ENCODE data around the gene NMRAL1. TPM values are rescaled to one million over a fixed set of nuclear protein-coding genes. Genes with fewer than 3 reads are reported as not detected.

NMRAL1 gene
- total RNA-seq, 5 donors from 2014 or later (not counting 1 experiment from before 2014, with no cell fraction given): 50.1 to 79.1 (median 62.1) TPM

DNA sequence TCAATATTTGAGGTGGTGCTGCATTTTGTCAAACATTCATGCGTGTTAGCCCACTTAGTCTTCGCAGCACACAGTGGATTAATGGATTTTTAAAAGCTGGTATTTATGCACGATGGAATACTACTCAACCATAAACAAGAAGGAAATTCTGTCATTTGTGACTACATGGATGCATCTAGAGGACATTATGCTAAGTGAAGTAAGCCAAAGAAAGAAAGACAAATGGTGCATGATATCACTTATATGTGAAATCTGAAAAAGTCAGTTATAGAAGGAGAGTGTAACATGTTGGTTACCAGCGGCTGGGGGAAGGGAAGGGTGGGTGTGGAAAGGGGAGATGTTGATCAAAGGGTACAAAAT, 24.8 kb upstream of the NMRAL1 start:
- peaks cover 2 to 17% of the 10 kb centered on the region in 2 donors for H3K36me3 ChIP-seq (ENCODE audit: control insufficient read depth in 2 of 2, extremely low read depth in 1 of 2, insufficient read depth in 1 of 2, low read length in 1 of 2)
- Mint-ChIP-seq H3K36me3 (peaks cover 14% of the 10 kb centered on the region), H3K27me3 (no peaks in the 10 kb centered on the region), H3K4me3 (peak overlapping the region in 1 of 3 donors; percentile 26), H3K27ac (peak overlapping the region; percentile 53 to 75), H3K4me1 (peaks cover 89 to 97% (median 92%) of the 10 kb centered on the region in 3 donors), H3K9me3 (no peaks in the 10 kb centered on the region)
- 100% methylated on average over 1 of the region's 4 CpGs for WGBS (ENCODE audit: insufficient coverage)
- H3K4me3 ChIP-seq (ENCODE audit: control insufficient read depth in 1 of 2, extremely low read depth in 1 of 2, low read length in 1 of 2): no peak overlapping the region
- ChIA-PET CTCF (no interaction called here), POLR2A (interaction anchor here (0.6 to 1.0 kb wide), 2 partner anchors 9 to 31 kb away, joined by 3 to 5 read pairs; no protein-coding TSS in a partner anchor)
- DNase-seq (no peak), ATAC-seq (replicated peaks in 1 of 4) (no peak)
- H3K27me3 ChIP-seq (replicated peaks in 1 of 2; ENCODE audit: control insufficient read depth in 2 of 2, extremely low read depth in 1 of 2, insufficient read depth in 2 of 2, low read length in 1 of 2): no peaks in the 10 kb centered on the region
- H3K4me1 ChIP-seq (ENCODE audit: control insufficient read depth in 1 of 2, extremely low read depth in 1 of 2, insufficient read depth in 2 of 2, low read length in 2 of 2): peaks cover 57 to 67% of the 10 kb centered on the region in 2 experiments
- H3K9me3 ChIP-seq: no peaks in the 10 kb centered on the region
- no peak overlapping the region for H3K27ac ChIP-seq (ENCODE audit: low read length)

DNA sequence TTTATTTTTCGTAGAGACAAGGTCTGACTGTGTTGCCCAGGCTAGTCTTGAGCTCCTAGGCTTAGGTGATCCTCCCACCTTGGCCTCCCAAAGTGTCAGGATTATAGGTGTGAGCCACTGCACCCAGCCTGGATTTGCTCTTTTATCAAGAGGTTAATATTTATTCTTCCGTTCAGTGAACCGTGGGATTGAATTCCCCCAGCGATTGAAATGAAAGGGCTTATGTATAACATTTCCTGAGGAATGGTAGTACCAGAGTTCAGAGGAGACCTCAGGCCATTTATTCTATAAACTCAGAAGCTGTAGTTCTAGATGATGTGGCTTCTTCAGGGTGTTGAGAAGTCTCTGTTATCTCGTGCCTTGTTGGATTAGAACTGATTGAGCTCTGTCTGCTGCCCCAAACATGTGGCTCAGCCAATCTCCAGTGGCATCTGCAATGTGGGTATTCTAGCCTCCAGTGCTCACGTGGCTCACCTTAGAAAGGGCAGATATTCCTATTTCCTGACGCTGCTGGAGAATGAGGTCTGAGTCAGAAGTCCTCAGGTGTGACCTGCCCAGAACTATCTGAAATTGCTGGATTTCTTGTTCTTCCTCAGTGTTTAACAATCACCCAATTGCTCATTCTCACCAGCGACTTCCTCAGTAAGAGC, 24.2 kb upstream of the NMRAL1 start:
- peaks cover 14% of the 10 kb centered on the region for H3K36me3 Mint-ChIP-seq
- DNase-seq: no peak
- 87% methylated on average over 4 of the region's 8 CpGs for WGBS (ENCODE audit: insufficient coverage)
- ChIA-PET POLR2A (interaction anchor here in 1 of 2 donors (1.0 kb wide), 1 partner anchor 9 kb away, joined by 5 read pairs; no protein-coding TSS in a partner anchor), CTCF (no interaction called here)
- H3K4me3 Mint-ChIP-seq: peak overlapping the region in 2 of 3 donors; percentile 9 to 26
- H3K27ac Mint-ChIP-seq: peak overlapping the region; percentile 53 to 75
- Histone ChIP-seq H3K36me3 (ENCODE audit: control insufficient read depth in 2 of 2, extremely low read depth in 1 of 2, insufficient read depth in 1 of 2, low read length in 1 of 2) (peaks cover 2 to 20% of the 10 kb centered on the region in 2 donors), H3K27ac (ENCODE audit: low read length) (no peak overlapping the region), H3K4me1 (ENCODE audit: control insufficient read depth in 1 of 2, extremely low read depth in 1 of 2, insufficient read depth in 2 of 2, low read length in 2 of 2) (peaks cover 52 to 66% of the 10 kb centered on the region in 2 experiments), H3K4me3 (ENCODE audit: control insufficient read depth in 1 of 2, extremely low read depth in 1 of 2, low read length in 1 of 2) (no peak overlapping the region), H3K9me3 (no peaks in the 10 kb centered on the region), H3K27me3 (replicated peaks in 1 of 2; ENCODE audit: control insufficient read depth in 2 of 2, extremely low read depth in 1 of 2, insufficient read depth in 2 of 2, low read length in 1 of 2) (no peaks in the 10 kb centered on the region)
- no peaks in the 10 kb centered on the region for H3K9me3 Mint-ChIP-seq
- H3K27me3 Mint-ChIP-seq: no peaks in the 10 kb centered on the region
- H3K4me1 Mint-ChIP-seq: peaks cover 89 to 97% (median 92%) of the 10 kb centered on the region in 3 donors
- ATAC-seq (replicated peaks in 1 of 4): no peak

DNA sequence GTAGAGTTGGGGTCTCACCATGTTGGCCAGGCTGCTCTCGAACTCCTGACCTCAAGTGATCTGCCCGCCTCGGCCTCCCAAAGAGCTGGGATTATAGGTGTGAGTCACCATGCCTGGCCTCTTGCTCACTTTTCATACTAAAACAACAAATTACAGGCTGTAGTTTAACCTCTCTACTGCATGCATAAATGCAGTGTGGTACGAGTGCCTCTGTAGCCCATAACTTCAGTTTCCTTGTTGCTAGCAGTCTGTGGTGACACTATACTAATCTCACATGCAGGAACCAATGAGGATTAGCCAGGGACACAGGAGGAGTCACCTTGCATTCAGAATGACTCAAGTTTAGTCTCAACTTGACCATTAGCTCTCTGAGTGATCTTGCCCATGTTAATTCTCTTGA, 21.9 kb upstream of the NMRAL1 start:
- ATAC-seq (replicated peaks in 1 of 4) (no peak), DNase-seq (no peak)
- ChIA-PET POLR2A (no interaction called here), CTCF (interaction anchor here in 1 of 2 donors (0.9 to 1.4 kb wide), 2 partner anchors 10 to 19 kb away, joined by 4 read pairs; no protein-coding TSS in a partner anchor)
- 91% methylated on average over 1 of the region's 4 CpGs for WGBS (ENCODE audit: insufficient coverage)
- H3K4me1 ChIP-seq (ENCODE audit: control insufficient read depth in 1 of 2, extremely low read depth in 1 of 2, insufficient read depth in 2 of 2, low read length in 2 of 2): peaks cover 35 to 70% of the 10 kb centered on the region in 2 experiments
- Mint-ChIP-seq H3K9me3 (no peaks in the 10 kb centered on the region), H3K36me3 (peaks cover 19% of the 10 kb centered on the region), H3K27ac (peak overlapping the region; percentile 65 to 79), H3K4me1 (peaks cover 80 to 91% (median 88%) of the 10 kb centered on the region in 3 donors), H3K4me3 (no peak overlapping the region), H3K27me3 (no peaks in the 10 kb centered on the region)
- H3K36me3 ChIP-seq (ENCODE audit: control insufficient read depth in 2 of 2, extremely low read depth in 1 of 2, insufficient read depth in 1 of 2, low read length in 1 of 2): peaks cover 2 to 21% of the 10 kb centered on the region in 2 donors
- no peak overlapping the region for H3K27ac ChIP-seq (ENCODE audit: low read length)
- no peaks in the 10 kb centered on the region for H3K9me3 ChIP-seq
- H3K27me3 ChIP-seq (replicated peaks in 1 of 2; ENCODE audit: control insufficient read depth in 2 of 2, extremely low read depth in 1 of 2, insufficient read depth in 2 of 2, low read length in 1 of 2): no peaks in the 10 kb centered on the region
- H3K4me3 ChIP-seq (ENCODE audit: control insufficient read depth in 1 of 2, extremely low read depth in 1 of 2, low read length in 1 of 2): no peak overlapping the region

DNA sequence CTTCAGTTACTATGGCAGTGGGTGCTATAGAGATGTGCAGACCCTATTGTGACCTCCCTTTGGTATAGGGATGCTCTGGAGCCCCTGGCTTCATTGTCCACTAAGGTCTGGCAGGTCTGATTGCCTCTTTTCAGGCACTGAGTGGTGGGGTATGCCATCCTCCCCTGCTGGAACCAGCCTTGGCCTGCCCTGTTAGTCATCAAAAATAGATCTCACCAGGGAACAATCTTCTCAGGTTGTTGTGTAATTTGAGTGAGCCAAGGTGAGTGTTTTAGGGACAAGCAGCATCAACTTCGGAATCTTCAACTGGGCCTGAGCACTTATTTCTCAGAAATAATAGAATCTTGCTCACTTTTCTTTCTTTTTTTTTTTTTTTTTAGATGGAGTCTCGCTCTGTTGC, 21.3 kb upstream of the NMRAL1 start:
- no peak overlapping the region for H3K4me3 Mint-ChIP-seq
- ChIA-PET CTCF (interaction anchor here in 1 of 2 donors (1.4 kb wide), 1 partner anchor 10 kb away, joined by 4 read pairs; no protein-coding TSS in a partner anchor), POLR2A (no interaction called here)
- H3K4me1 Mint-ChIP-seq: peaks cover 80 to 91% (median 88%) of the 10 kb centered on the region in 3 donors
- peak overlapping the region; percentile 65 to 79 for H3K27ac Mint-ChIP-seq
- ATAC-seq (replicated peaks in 1 of 4) (no peak), DNase-seq (no peak)
- no peaks in the 10 kb centered on the region for H3K27me3 Mint-ChIP-seq
- Histone ChIP-seq H3K27me3 (replicated peaks in 1 of 2; ENCODE audit: control insufficient read depth in 2 of 2, extremely low read depth in 1 of 2, insufficient read depth in 2 of 2, low read length in 1 of 2) (no peaks in the 10 kb centered on the region), H3K27ac (ENCODE audit: low read length) (peak overlapping the region; percentile 25), H3K4me1 (ENCODE audit: control insufficient read depth in 1 of 2, extremely low read depth in 1 of 2, insufficient read depth in 2 of 2, low read length in 2 of 2) (peaks cover 36 to 70% of the 10 kb centered on the region in 2 experiments), H3K9me3 (no peaks in the 10 kb centered on the region), H3K36me3 (ENCODE audit: control insufficient read depth in 2 of 2, extremely low read depth in 1 of 2, insufficient read depth in 1 of 2, low read length in 1 of 2) (peaks cover 2 to 25% of the 10 kb centered on the region in 2 donors), H3K4me3 (ENCODE audit: control insufficient read depth in 1 of 2, extremely low read depth in 1 of 2, low read length in 1 of 2) (no peak overlapping the region)
- H3K9me3 Mint-ChIP-seq: no peaks in the 10 kb centered on the region
- WGBS (ENCODE audit: insufficient coverage): no CpG with 5 or more reads among the region's 2 CpGs
- H3K36me3 Mint-ChIP-seq: peaks cover 24% of the 10 kb centered on the region

DNA sequence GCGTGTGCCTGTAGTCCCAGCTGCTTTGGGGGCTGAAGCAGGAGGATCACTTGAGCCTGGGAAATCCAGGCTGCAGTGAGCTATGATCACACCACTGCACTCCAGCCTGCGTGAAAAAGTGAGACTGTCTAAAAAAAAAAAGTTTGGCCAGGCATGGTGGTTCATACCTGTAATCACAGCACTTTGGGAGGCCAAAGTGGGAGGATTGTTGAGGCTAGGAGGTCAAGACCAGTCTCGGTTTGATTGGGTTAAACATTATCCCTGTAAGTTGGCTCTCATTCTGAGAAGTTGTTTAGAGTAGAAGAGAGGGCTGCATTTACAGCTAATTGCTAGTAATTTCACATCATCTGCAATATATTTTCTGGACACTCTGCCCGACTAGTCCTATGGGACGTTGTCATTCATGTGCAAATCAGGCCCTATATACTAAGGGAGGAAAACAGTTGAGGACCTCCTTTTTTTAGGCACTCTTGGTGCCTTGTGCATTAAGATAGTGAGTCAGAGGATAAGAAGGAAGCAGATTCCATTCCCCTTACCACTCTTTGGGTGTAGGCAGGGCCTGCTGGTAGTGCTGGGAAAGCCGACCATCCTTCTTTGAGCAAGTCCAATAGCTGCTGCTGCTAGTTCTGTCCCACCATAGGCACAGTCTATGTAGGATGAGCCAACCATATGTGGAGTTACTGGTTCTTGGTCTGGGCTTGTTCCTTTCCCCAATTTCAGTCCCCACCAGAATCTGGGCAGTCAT, 20.5 kb upstream of the NMRAL1 start:
- ChIA-PET CTCF (no interaction called here), POLR2A (interaction anchor here (0.5 to 0.7 kb wide), 3 partner anchors 11 to 702 kb away, joined by 3 to 6 read pairs (median 5); no protein-coding TSS in a partner anchor)
- Histone ChIP-seq H3K9me3 (no peaks in the 10 kb centered on the region), H3K4me3 (ENCODE audit: control insufficient read depth in 1 of 2, extremely low read depth in 1 of 2, low read length in 1 of 2) (no peak overlapping the region), H3K4me1 (ENCODE audit: control insufficient read depth in 1 of 2, extremely low read depth in 1 of 2, insufficient read depth in 2 of 2, low read length in 2 of 2) (peaks cover 36 to 70% of the 10 kb centered on the region in 2 experiments), H3K27me3 (replicated peaks in 1 of 2; ENCODE audit: control insufficient read depth in 2 of 2, extremely low read depth in 1 of 2, insufficient read depth in 2 of 2, low read length in 1 of 2) (no peaks in the 10 kb centered on the region), H3K36me3 (ENCODE audit: control insufficient read depth in 2 of 2, extremely low read depth in 1 of 2, insufficient read depth in 1 of 2, low read length in 1 of 2) (peaks cover 2 to 29% of the 10 kb centered on the region in 2 donors), H3K27ac (ENCODE audit: low read length) (no peak overlapping the region)
- Mint-ChIP-seq H3K27me3 (no peaks in the 10 kb centered on the region), H3K36me3 (peaks cover 27% of the 10 kb centered on the region), H3K4me3 (peak overlapping the region in 1 of 3 donors; percentile 25), H3K27ac (peak overlapping the region; percentile 65 to 79), H3K4me1 (peaks cover 80 to 91% (median 88%) of the 10 kb centered on the region in 3 donors), H3K9me3 (no peaks in the 10 kb centered on the region)
- no peak for DNase-seq
- WGBS (ENCODE audit: insufficient coverage): 100% methylated on average over 2 of the region's 6 CpGs
- no peak for ATAC-seq (replicated peaks in 1 of 4)

DNA sequence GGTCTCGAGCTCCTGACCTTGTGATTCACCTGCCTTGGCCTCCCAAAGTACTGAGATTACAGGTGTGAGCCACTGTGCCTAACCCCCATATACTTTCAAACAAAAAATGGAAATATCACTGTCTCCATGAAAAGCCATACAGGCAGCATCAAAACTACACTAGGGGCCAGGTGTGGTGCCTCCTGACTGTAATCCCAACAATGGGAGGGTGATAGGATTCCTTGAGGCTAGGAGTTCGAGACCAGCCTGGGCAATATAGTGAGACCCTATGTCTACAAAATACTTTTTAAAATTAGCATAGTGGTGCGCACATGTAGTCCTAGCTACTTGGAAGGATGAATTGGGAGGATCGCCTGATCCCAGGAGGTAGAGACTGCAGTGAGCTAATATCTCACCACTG, 17.5 kb upstream of the NMRAL1 start:
- peaks cover 0 to 34% of the 10 kb centered on the region in 2 donors for H3K36me3 ChIP-seq (ENCODE audit: control insufficient read depth in 2 of 2, extremely low read depth in 1 of 2, insufficient read depth in 1 of 2, low read length in 1 of 2)
- no peak for ATAC-seq (replicated peaks in 1 of 4)
- no peak for DNase-seq
- peak overlapping the region; percentile 94 to 95 for H3K27ac Mint-ChIP-seq
- ChIA-PET CTCF (interaction anchor here in 1 of 2 donors (1.1 to 2.0 kb wide), 2 partner anchors 10 to 14 kb away, joined by 3 to 8 read pairs; no protein-coding TSS in a partner anchor), POLR2A (no interaction called here)
- H3K27ac ChIP-seq (ENCODE audit: low read length): peak overlapping the region; percentile 52
- H3K9me3 ChIP-seq: no peaks in the 10 kb centered on the region
- no CpG with 5 or more reads among the region's 4 CpGs for WGBS (ENCODE audit: insufficient coverage)
- peaks cover 41 to 83% of the 10 kb centered on the region in 2 experiments for H3K4me1 ChIP-seq (ENCODE audit: control insufficient read depth in 1 of 2, extremely low read depth in 1 of 2, insufficient read depth in 2 of 2, low read length in 2 of 2)
- H3K27me3 Mint-ChIP-seq: no peaks in the 10 kb centered on the region
- no peak overlapping the region for H3K4me3 Mint-ChIP-seq
- H3K4me3 ChIP-seq (ENCODE audit: control insufficient read depth in 1 of 2, extremely low read depth in 1 of 2, low read length in 1 of 2): no peak overlapping the region
- H3K9me3 Mint-ChIP-seq: no peaks in the 10 kb centered on the region
- no peaks in the 10 kb centered on the region for H3K27me3 ChIP-seq (replicated peaks in 1 of 2; ENCODE audit: control insufficient read depth in 2 of 2, extremely low read depth in 1 of 2, insufficient read depth in 2 of 2, low read length in 1 of 2)
- peaks cover 78 to 88% (median 85%) of the 10 kb centered on the region in 3 donors for H3K4me1 Mint-ChIP-seq
- peaks cover 35% of the 10 kb centered on the region for H3K36me3 Mint-ChIP-seq

Data from T-cell (primary cell).